ENCODE measurements around the gene NEAT1.

The NEAT1 gene

GRCh38 chr11:65424205-65425104 is 1.9 kb downstream of the NEAT1 start:
- DNase-seq = peak; percentile 81 to 83

- peak; percentile 95 to 97 for DNase-seq
Measured at GRCh38 chr11:65425105-65425970, 2.7 kb downstream of the NEAT1 start.

GRCh38 chr11:65425971-65426838 is 3.6 kb downstream of the NEAT1 start:
- peak; percentile 68 to 88 for DNase-seq

- peak; percentile 74 to 77 for DNase-seq
Measured at GRCh38 chr11:65426839-65427690, 4.5 kb downstream of the NEAT1 start.

GRCh38 chr11:65427691-65428577 is 5.3 kb downstream of the NEAT1 start:
- peak; percentile 56 to 73 for DNase-seq

GRCh38 chr11:65428578-65429067 is 6.0 kb downstream of the NEAT1 start:
- no peak for DNase-seq

- peak in 1 of 2 donors; percentile 65 for DNase-seq
Measured at GRCh38 chr11:65429068-65429681, 6.6 kb downstream of the NEAT1 start.

- peak; percentile 69 to 78 for DNase-seq
Measured at GRCh38 chr11:65429724-65430405, 7.3 kb downstream of the NEAT1 start.

GRCh38 chr11:65430406-65431217 is 8.0 kb downstream of the NEAT1 start:
- DNase-seq = peak in 1 of 2 donors; percentile 61

- DNase-seq = peak; percentile 63 to 80
Measured at GRCh38 chr11:65431451-65432099, 9.0 kb downstream of the NEAT1 start.

- no peak for DNase-seq
Measured at GRCh38 chr11:65432100-65432650, 9.6 kb downstream of the NEAT1 start.

- DNase-seq = peak in 1 of 2 donors; percentile 73
Measured at GRCh38 chr11:65432686-65433582, 10.3 kb downstream of the NEAT1 start.

GRCh38 chr11:65433657-65434056 is 11.1 kb downstream of the NEAT1 start:
- peak in 1 of 2 donors; percentile 10 for DNase-seq

GRCh38 chr11:65434057-65434666 is 11.6 kb downstream of the NEAT1 start:
- DNase-seq = peak in 1 of 2 donors; percentile 34

GRCh38 chr11:65434667-65435410 is 12.2 kb downstream of the NEAT1 start:
- DNase-seq = no peak
